Chondrocyte (in vitro differentiated cells): Measurements from ENCODE around the gene C2CD3. TPM values are rescaled to one million over a fixed set of nuclear protein-coding genes. Genes with fewer than 3 reads are reported as not detected.
A peak's percentile ranks its signal among the peaks of the same experiment; 100 is the strongest.

Experiments
- DNase-seq: peaks from one replicate; pipeline ENCODE4 v3.0.0; 2021; ENCODE audit warnings: mixed read lengths, low spot score
- H3K27ac Mint-ChIP-seq: one replicate; pipeline ENCODE4 v1.8.0; 2021; ENCODE audit warnings: mild to moderate bottlenecking, moderate library complexity, mixed read lengths; ENCODE audit not compliant: unreplicated experiment
- H3K27me3 Mint-ChIP-seq: 2 replicates; pipeline ENCODE4 v1.8.0; 2021; ENCODE audit warnings: low read depth, mixed read lengths
- H3K36me3 Mint-ChIP-seq: 2 replicates; pipeline ENCODE4 v1.8.0; 2021; ENCODE audit warnings: low read depth, mixed read lengths
- H3K4me1 Mint-ChIP-seq: 2 replicates; pipeline ENCODE4 v1.8.0; 2021; ENCODE audit warnings: low read depth, mild to moderate bottlenecking, mixed read lengths
- H3K4me3 Mint-ChIP-seq: one replicate; pipeline ENCODE4 v1.8.0; 2021; ENCODE audit warnings: mild to moderate bottlenecking, moderate library complexity, mixed read lengths; ENCODE audit not compliant: unreplicated experiment
- H3K9me3 Mint-ChIP-seq: 2 replicates; pipeline ENCODE4 v1.8.0; 2021; ENCODE audit warnings: low read depth, mixed read lengths
- CTCF ChIP-seq: fragments of 200-600 bp; sonication (generic); IDR thresholded peaks from 2 replicates; pipeline ENCODE4 v1.5.0; 2021; ENCODE audit warnings: antibody characterized with exemption, mild to moderate bottlenecking, moderate library complexity
- total RNA-seq: library from RNA; stranded (reverse); gene quantifications from 3 replicates; pipeline ENCODE4 v1.2.1, GENCODE V29; 2021

C2CD3 gene
- total RNA-seq, 1 donor from 2014 or later, result 14.7 TPM

GRCh38 chr11:73972620-73973449 lies 198.0 kb downstream of the C2CD3 start:
- no peak for TF ChIP-seq CTCF
- Mint-ChIP-seq H3K4me1 (peaks cover 10% of the 10 kb centered on the region), H3K36me3 (peaks cover 12% of the 10 kb centered on the region), H3K27ac (no peak overlapping the region), H3K9me3 (no peaks in the 10 kb centered on the region), H3K4me3 (no peak overlapping the region), H3K27me3 (no peaks in the 10 kb centered on the region)
- DNase-seq, result peak; percentile 39

DNA sequence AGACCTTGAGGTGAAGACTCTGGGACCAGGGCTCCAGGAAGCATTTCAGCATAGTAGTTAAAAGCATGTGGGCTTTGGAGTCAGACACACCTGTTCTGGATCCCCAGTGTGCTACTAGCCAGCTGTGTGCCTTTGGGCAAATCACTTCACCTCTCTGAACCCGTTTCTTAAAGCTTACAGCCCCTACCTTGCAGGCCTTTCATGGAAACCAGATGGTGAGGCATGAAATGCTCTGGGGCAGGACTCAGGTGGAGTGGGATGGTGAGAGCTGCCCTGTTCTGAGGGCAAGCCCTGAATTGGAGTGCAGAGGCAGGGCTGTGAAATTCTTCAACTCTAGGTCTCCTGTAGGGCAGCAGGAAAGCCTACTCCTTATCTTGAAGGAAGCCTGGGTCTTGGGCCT lies 198.6 kb downstream of the C2CD3 start:
- peak; percentile 13 for DNase-seq
- no peak for TF ChIP-seq CTCF
- H3K4me1 Mint-ChIP-seq, result peaks cover 10% of the 10 kb centered on the region
- peaks cover 9% of the 10 kb centered on the region for H3K36me3 Mint-ChIP-seq
- no peak overlapping the region for H3K27ac Mint-ChIP-seq
- no peaks in the 10 kb centered on the region for H3K27me3 Mint-ChIP-seq
- no peak overlapping the region for H3K4me3 Mint-ChIP-seq
- no peaks in the 10 kb centered on the region for H3K9me3 Mint-ChIP-seq

- H3K36me3 Mint-ChIP-seq, result peaks cover 6% of the 10 kb centered on the region
- H3K9me3 Mint-ChIP-seq, result no peaks in the 10 kb centered on the region
- DNase-seq, result peak; percentile 42
- no peak overlapping the region for H3K4me3 Mint-ChIP-seq
- H3K27ac Mint-ChIP-seq, result no peak overlapping the region
- no peaks in the 10 kb centered on the region for H3K27me3 Mint-ChIP-seq
- H3K4me1 Mint-ChIP-seq, result peaks cover 10% of the 10 kb centered on the region
- TF ChIP-seq CTCF, result no peak
Observed at GRCh38 chr11:73971175-73971719, 199.6 kb downstream of the C2CD3 start.

- no peaks in the 10 kb centered on the region for H3K9me3 Mint-ChIP-seq
- H3K4me3 Mint-ChIP-seq, result no peak overlapping the region
- H3K4me1 Mint-ChIP-seq, result peaks cover 10% of the 10 kb centered on the region
- no peak overlapping the region for H3K27ac Mint-ChIP-seq
- H3K36me3 Mint-ChIP-seq, result peaks cover 4% of the 10 kb centered on the region
- peak; percentile 57 for DNase-seq
- no peak for TF ChIP-seq CTCF
- no peaks in the 10 kb centered on the region for H3K27me3 Mint-ChIP-seq
Observed at GRCh38 chr11:73969991-73970800, 200.6 kb downstream of the C2CD3 start.

- Mint-ChIP-seq H3K4me3 (no peak overlapping the region), H3K27ac (no peak overlapping the region)
- TF ChIP-seq CTCF, result no peak
Observed at GRCh38 chr11:73969091-73969490, 201.7 kb downstream of the C2CD3 start.

More at GRCh38 chr11:73969091-73969490, 201.7 kb downstream of the C2CD3 start:
- no peaks in the 10 kb centered on the region for H3K9me3 Mint-ChIP-seq
- H3K36me3 Mint-ChIP-seq, result no peaks in the 10 kb centered on the region
- DNase-seq, result no peak
- H3K27me3 Mint-ChIP-seq, result no peaks in the 10 kb centered on the region
- peaks cover 14% of the 10 kb centered on the region for H3K4me1 Mint-ChIP-seq
